Activated naive CD8-positive, alpha-beta T cell treated with anti-CD3 and anti-CD28 coated beads, Interleukin-2, amount 10 ng/mL, durations not matched to agents 7 days and 5 days (primary cell): ENCODE results near the gene TMEM175. TPM values are rescaled to one million over a fixed set of nuclear protein-coding genes. Genes with fewer than 3 reads are reported as not detected.

Experiments
- ATAC-seq: fragments of 150-1000 bp; cut with Tn5 transposase; one replicate; pipeline ENCODE4 v1.10.0; 2021; ENCODE audit warnings: low read depth, moderate library complexity
- POLR2A ChIA-PET: fragments of 350-600 bp; sonication (Branson Sonifier 250); formaldehyde crosslinking; loops from one replicate; lab custom pipeline; 2021; ENCODE audit warnings: antibody characterized with exemption; lab: Charles Lee
- DNase-seq: peaks from one replicate; pipeline ENCODE4 v3.0.0; 2021
- H3K27ac Mint-ChIP-seq: one replicate; pipeline ENCODE4 v1.8.0; 2022; ENCODE audit warnings: mild to moderate bottlenecking, mixed read lengths
- H3K27me3 Mint-ChIP-seq: one replicate; pipeline ENCODE4 v1.8.0; 2022; ENCODE audit warnings: mild to moderate bottlenecking, moderate library complexity, mixed read lengths
- H3K36me3 Mint-ChIP-seq: one replicate; pipeline ENCODE4 v1.8.0; 2021; ENCODE audit warnings: mild to moderate bottlenecking, mixed read lengths
- H3K4me1 Mint-ChIP-seq: one replicate; pipeline ENCODE4 v1.8.0; 2021; ENCODE audit warnings: mixed read lengths
- H3K4me3 Mint-ChIP-seq: one replicate; pipeline ENCODE4 v1.8.0; 2022; ENCODE audit warnings: mild to moderate bottlenecking, moderate library complexity, mixed read lengths
- H3K9me3 Mint-ChIP-seq: one replicate; pipeline ENCODE4 v1.8.0; 2021; ENCODE audit warnings: mixed read lengths
- total RNA-seq, 2 experiments: library from RNA; stranded (reverse); gene quantifications; one replicate each; pipeline ENCODE4 v1.2.3, GENCODE V29; 2021

TMEM175 gene, protein sequence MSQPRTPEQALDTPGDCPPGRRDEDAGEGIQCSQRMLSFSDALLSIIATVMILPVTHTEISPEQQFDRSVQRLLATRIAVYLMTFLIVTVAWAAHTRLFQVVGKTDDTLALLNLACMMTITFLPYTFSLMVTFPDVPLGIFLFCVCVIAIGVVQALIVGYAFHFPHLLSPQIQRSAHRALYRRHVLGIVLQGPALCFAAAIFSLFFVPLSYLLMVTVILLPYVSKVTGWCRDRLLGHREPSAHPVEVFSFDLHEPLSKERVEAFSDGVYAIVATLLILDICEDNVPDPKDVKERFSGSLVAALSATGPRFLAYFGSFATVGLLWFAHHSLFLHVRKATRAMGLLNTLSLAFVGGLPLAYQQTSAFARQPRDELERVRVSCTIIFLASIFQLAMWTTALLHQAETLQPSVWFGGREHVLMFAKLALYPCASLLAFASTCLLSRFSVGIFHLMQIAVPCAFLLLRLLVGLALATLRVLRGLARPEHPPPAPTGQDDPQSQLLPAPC
- 10 to 100 TPM; 38.2 to 39.8 TPM for total RNA-seq

DNA sequence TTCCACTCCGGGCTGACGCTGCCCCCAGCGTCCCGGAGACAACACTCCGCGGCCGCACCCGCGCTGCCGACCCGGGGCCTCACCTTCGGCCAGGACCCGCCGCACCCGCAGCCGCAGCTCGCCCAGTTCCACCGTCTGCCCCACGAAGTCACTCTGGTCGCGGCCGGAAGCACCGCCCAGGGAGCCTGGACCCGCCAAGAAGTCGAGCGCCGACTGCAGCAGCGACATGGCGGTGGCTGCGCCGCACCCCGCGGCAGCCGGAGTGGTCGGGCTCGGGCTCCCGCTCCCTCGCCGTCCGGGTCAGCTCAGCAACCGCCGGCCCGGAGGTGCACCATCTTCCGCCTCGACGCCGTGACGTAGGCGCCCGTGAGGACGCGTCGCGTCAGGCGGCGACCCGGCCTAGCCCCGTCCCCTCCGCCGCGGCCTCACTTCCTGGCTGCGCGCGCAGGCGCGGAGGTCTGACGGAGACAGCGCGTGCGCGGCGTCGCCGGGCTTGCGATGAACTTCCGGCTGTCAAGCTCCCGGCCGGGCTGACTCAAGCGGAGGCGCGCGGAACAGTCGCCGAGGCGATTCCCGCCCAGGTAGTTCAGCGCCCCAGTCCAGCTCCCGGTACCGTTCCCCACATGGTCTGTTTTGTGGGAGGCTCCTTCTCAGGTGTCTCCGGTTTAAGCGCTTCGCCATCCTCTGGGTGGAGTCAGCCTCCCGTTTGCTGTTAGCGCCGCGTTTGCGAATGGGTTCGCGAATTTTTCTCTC is at the start of gene TMEM175, which contains the start of gene GAK:
TSS of gene TMEM175 (plus strand) at position 501 of the 753 bp plus-strand sequence. CDS start 15,280 bp downstream, outside the sequence.
TSS of gene GAK (minus strand) at position 357 of the 753 bp plus-strand sequence. CDS start at position 228, 129 bp downstream.
- Mint-ChIP-seq H3K36me3 (no peaks in the 10 kb centered on the region), H3K9me3 (no peaks in the 10 kb centered on the region), H3K4me3 (peak within 1 kb of the TSS; percentile 93), H3K27me3 (no peaks in the 10 kb centered on the region), H3K4me1 (peaks cover 23% of the 10 kb centered on the region), H3K27ac (peak within 1 kb of the TSS; percentile 95)
- DNase-seq = peak; percentile 99
- ATAC-seq = peak; percentile 96
- POLR2A ChIA-PET = interaction anchor here (0.8 to 5.4 kb wide), 11 partner anchors 8 to 358 kb away, joined by 3 to 35 read pairs (median 3); partner anchors contain the start of genes DGKQ, FGFRL1, IDUA and MAEA

DNA sequence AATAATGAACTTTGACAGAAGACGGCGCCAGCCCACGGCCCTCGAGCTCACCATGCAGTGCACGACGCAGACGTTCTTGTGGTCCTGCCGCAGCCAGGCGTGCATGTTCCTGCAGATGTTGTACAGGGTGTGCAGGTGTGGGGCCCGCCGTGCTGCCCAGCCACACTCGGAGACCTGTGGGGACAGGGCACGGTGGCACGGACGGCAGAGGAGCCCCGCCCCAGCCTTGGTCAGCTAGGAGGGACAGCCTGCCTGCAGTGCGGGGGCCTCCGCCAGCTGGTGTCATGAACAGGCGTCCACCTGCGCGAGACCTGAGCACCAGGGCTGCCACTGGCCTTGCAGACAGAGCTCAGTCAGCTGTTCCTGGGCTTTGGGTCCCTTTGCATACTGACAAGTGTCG is 49.6 kb upstream of the TMEM175 start:
- peaks cover 3% of the 10 kb centered on the region for H3K9me3 Mint-ChIP-seq
- peaks cover 21% of the 10 kb centered on the region for H3K4me1 Mint-ChIP-seq
- H3K4me3 Mint-ChIP-seq = no peak overlapping the region
- peaks cover 15% of the 10 kb centered on the region for H3K36me3 Mint-ChIP-seq
- no peaks in the 10 kb centered on the region for H3K27me3 Mint-ChIP-seq
- POLR2A ChIA-PET = no interaction called here
- ATAC-seq (no peak), DNase-seq (no peak)
- H3K27ac Mint-ChIP-seq = no peak overlapping the region

DNA sequence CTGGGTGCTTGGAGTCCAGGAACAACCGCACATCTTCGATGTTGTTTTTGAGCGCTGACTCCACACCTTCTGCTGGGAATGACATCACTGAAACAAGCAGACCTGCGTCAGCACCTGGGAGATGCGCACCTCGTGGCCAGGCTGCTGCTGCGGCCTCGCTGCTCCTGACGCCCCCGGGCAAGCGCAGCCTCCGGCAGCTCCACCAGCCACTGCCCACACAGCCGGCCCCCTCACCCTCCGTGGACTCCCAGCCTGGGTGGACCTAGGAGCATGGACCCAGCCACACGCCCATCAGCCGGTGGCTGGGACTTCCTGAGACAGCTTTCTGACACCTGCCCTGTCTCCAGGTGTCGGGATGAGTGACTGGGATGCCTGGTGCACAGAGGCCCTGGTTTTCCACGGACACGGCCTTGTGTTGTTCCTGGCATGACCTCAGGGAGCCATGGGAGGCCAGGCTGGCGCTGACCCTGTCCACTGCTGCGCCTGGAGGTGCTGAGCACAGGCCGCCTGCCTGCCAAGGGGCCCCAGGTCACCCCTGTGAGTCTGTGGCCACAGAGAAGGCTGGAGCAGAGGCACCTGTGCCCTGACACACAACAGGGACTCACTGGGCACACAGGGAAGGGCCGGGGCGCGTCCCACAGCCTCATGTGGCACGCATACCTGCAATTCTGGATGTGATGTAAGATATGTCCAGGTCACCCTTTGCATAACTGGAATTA is 48.7 kb upstream of the TMEM175 start:
- Mint-ChIP-seq H3K9me3 (peaks cover 5% of the 10 kb centered on the region), H3K27me3 (no peaks in the 10 kb centered on the region), H3K27ac (no peak overlapping the region), H3K4me3 (no peak overlapping the region), H3K4me1 (peaks cover 19% of the 10 kb centered on the region), H3K36me3 (peaks cover 15% of the 10 kb centered on the region)
- no peak for DNase-seq
- no peak for ATAC-seq
- POLR2A ChIA-PET = no interaction called here

DNA sequence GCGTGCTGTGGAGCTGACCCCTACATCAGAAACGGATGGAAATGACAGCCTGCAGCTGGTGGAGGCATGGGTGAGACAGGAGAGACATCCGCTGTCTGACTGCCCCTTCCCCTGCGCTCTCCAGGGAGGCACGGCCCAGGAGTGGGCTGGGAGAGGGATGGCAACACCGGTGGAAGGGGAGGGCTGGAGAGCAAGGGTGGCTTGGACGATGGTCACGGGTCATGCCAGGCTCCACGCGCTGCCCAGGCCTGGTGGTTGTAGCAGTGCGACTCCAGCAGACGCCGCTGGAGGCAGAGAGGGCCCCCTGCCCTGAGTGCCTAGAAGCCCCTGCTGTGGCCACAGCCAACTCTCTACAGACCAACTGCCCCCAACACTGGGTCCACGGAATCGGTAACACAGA is 48.0 kb upstream of the TMEM175 start:
- Mint-ChIP-seq H3K4me3 (no peak overlapping the region), H3K27me3 (no peaks in the 10 kb centered on the region), H3K27ac (no peak overlapping the region), H3K36me3 (peaks cover 15% of the 10 kb centered on the region), H3K4me1 (peaks cover 13% of the 10 kb centered on the region), H3K9me3 (peaks cover 5% of the 10 kb centered on the region)
- ATAC-seq = no peak
- no peak for DNase-seq
- POLR2A ChIA-PET = no interaction called here

DNA sequence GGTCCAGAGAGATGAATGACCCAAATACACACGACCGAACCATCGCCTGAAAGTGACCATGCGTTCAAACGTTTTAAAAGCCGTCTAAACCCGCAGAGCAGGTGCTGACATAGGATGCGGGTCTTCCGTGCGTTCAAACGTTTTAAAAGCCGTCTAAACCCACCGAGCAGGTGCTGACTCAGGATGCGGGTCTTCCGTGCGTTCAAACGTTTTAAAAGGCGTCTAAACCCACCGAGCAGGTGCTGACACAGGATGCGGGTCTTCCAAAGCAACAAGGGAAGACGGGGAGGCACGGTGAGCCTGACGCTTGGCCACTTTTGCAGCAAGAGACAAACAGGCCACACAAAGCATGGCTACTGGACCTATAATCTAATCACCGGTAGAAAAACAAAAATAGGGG is 47.4 kb upstream of the TMEM175 start:
- H3K27ac Mint-ChIP-seq = no peak overlapping the region
- POLR2A ChIA-PET = no interaction called here

DNA sequence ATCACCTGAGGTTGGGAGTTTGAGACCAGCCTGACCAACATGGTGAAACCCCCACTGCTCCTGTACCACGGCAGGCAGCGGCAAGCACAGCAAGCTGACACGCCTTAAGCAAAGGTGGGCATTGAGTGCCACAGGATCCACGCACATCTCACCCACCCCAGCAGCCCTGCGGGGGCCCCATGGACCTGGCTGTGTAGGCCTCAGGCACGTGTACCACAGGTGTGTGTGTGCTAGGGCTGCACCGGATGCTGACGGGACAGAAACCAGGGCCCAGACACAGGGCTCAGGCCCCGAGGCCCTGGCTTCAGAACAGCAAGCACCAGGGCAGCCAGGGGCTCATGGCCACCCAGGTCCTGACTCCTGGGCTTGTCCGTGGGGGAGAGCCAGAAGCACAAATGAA is 46.9 kb upstream of the TMEM175 start:
- H3K36me3 Mint-ChIP-seq = peaks cover 16% of the 10 kb centered on the region
- ATAC-seq (no peak), DNase-seq (no peak)
- peaks cover 2% of the 10 kb centered on the region for H3K4me1 Mint-ChIP-seq
- H3K4me3 Mint-ChIP-seq = no peak overlapping the region
- H3K27me3 Mint-ChIP-seq = no peaks in the 10 kb centered on the region
- no peak overlapping the region for H3K27ac Mint-ChIP-seq
- POLR2A ChIA-PET = no interaction called here
- H3K9me3 Mint-ChIP-seq = peaks cover 5% of the 10 kb centered on the region

More for the DNA sequence above, 47.4 kb upstream of the TMEM175 start:
- DNase-seq = no peak
- Mint-ChIP-seq H3K36me3 (peaks cover 15% of the 10 kb centered on the region), H3K4me3 (no peak overlapping the region), H3K4me1 (peaks cover 7% of the 10 kb centered on the region), H3K27me3 (no peaks in the 10 kb centered on the region), H3K9me3 (peaks cover 5% of the 10 kb centered on the region)
- no peak for ATAC-seq

DNA sequence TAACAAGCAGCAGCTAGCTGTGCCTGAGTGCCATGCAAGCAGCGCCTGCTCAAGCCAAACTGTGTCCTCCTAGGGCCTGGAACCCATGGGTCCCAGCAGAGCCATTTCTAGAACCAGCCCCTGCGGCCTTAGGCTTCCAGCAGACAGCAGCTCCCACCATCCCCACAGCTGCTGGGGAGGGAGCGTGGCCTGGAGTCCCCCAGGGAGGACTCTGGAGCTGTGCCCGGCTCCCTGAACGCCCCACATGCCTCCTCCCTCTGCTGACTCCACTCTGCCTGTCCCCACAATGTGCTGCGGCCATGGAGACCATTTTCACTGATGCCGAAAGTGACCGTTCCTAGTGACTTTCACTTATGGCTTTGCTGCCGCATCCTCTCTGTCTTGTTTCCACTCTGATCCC is 46.0 kb upstream of the TMEM175 start:
- H3K27me3 Mint-ChIP-seq = no peaks in the 10 kb centered on the region
- no peak overlapping the region for H3K27ac Mint-ChIP-seq
- no peaks in the 10 kb centered on the region for H3K4me1 Mint-ChIP-seq
- H3K9me3 Mint-ChIP-seq = peaks cover 5% of the 10 kb centered on the region
- POLR2A ChIA-PET = no interaction called here
- H3K4me3 Mint-ChIP-seq = no peak overlapping the region
- peaks cover 20% of the 10 kb centered on the region for H3K36me3 Mint-ChIP-seq
- ATAC-seq (no peak), DNase-seq (no peak)

DNA sequence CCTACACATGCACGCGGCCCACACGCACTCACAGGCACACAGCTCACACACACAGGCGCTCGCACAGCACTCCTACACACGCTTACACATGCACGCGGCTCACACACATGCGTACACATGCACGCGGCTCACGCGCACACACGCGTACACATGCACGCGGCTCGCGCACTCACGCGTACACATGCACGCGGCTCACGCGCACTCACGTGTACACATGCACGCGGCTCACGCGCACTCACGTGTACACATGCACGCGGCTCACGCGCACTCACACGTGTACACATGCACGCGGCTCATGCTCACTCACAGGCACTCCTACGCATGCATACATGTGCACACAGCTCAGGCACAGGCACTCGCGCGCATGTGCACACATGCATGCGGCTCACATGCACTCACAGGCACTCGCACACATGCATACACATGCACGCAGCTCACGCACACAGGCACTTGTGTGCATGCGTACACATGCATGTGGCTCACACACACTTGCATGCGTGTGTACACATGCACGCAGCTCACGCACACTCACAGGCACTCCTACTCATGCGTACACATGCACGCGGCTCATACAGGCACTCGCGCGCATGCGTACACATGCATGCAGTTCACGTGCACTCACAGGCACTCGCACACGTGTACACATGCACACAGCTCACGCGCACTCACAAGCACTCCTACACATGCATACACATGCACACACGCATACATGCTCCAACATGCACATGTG is 45.1 kb upstream of the TMEM175 start:
- H3K9me3 Mint-ChIP-seq = peaks cover 5% of the 10 kb centered on the region
- POLR2A ChIA-PET = no interaction called here
- H3K27ac Mint-ChIP-seq = no peak overlapping the region
- peaks cover 20% of the 10 kb centered on the region for H3K36me3 Mint-ChIP-seq
- no peaks in the 10 kb centered on the region for H3K4me1 Mint-ChIP-seq
- ATAC-seq (no peak), DNase-seq (no peak)
- no peaks in the 10 kb centered on the region for H3K27me3 Mint-ChIP-seq
- peak overlapping the region; percentile 32 for H3K4me3 Mint-ChIP-seq

DNA sequence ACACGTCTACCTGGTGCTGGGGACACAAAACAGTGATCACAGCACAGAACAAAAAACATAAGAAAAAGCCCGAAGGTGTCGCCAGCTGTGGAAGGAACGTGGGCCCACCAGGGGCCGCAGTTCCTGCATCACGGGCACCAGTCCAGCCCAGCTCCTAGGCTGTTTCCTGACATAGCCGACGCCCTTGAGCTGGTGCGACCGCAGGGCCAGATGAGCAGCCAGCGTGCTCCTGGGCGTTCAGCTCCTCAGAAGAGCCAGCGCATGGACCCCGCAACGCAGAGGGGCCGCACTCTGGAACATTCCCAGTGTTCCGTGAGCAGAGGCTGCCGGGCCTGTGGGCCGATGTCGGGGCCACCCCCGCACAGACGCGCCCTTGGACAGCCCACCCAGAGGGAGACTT is 44.2 kb upstream of the TMEM175 start:
- Mint-ChIP-seq H3K4me1 (no peaks in the 10 kb centered on the region), H3K4me3 (no peak overlapping the region), H3K36me3 (peaks cover 20% of the 10 kb centered on the region), H3K9me3 (peaks cover 5% of the 10 kb centered on the region), H3K27me3 (no peaks in the 10 kb centered on the region), H3K27ac (no peak overlapping the region)
- no peak for DNase-seq
- POLR2A ChIA-PET = no interaction called here
- ATAC-seq = no peak

DNA sequence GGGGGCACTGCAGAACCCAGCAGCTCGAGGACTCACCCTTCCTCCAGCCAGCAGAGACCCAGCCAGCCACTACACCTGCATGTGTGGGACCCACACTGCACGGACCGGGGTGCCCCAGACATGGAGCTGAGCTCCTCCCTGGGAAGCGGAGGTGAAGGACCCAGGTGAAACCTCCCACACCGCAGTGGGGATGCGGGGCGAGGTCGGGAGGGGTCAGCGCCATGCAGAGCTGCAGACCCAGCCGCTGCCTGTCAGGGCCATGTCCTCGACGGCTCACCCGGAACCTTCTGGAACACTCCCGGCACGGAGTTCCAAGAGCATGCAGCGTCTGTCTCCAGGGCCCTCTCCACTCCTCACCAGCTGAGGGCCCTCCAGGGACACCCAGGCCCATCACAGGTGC is 42.7 kb upstream of the TMEM175 start:
- no peak overlapping the region for H3K4me3 Mint-ChIP-seq
- POLR2A ChIA-PET = interaction anchor here (0.7 to 0.9 kb wide), 2 partner anchors 98 to 106 kb away, joined by 3 to 4 read pairs; partner anchors contain the start of gene IDUA
- ATAC-seq (no peak), DNase-seq (no peak)
- no peaks in the 10 kb centered on the region for H3K27me3 Mint-ChIP-seq
- no peaks in the 10 kb centered on the region for H3K4me1 Mint-ChIP-seq
- no peak overlapping the region for H3K27ac Mint-ChIP-seq
- peaks cover 5% of the 10 kb centered on the region for H3K9me3 Mint-ChIP-seq
- H3K36me3 Mint-ChIP-seq = peaks cover 20% of the 10 kb centered on the region

DNA sequence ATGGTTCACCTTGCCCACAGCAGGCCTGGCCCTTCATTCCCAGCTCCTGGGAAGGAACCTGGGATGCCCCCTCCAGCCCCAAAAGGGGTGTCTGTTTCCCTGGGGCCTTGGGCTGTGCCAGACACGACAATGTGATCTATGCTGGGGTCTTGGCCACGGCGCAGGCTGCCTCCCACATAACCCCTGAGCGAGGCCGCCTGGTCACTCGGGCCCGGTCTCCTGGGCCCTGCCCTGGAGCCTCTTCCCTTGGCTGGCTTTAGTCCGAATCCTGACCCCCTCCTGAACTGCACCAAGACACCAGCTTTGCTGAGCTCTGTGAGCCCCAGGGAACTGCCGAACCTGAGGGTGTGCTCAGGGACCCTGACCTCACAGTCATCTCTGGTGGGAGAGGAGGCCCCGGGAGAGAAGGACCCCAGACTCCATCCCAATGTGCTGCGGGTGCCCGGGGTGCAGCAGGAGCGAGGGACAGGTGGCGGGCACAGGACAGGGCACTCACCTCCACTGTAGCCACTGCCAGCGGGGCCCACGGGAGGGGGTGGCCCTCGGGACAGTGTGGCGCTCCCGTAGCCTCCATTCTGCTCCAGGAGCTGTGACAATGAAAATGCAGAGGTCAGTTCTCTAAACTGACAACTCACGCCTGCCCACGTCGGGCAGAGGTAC is 42.1 kb upstream of the TMEM175 start:
- POLR2A ChIA-PET = interaction anchor here (0.7 to 0.9 kb wide), 2 partner anchors 97 to 106 kb away, joined by 3 to 4 read pairs; partner anchors contain the start of gene IDUA
- H3K36me3 Mint-ChIP-seq = peaks cover 20% of the 10 kb centered on the region
- H3K4me3 Mint-ChIP-seq = no peak overlapping the region
- peaks cover 5% of the 10 kb centered on the region for H3K9me3 Mint-ChIP-seq
- H3K4me1 Mint-ChIP-seq = no peaks in the 10 kb centered on the region
- ATAC-seq (no peak), DNase-seq (no peak)
- H3K27me3 Mint-ChIP-seq = no peaks in the 10 kb centered on the region
- no peak overlapping the region for H3K27ac Mint-ChIP-seq

DNA sequence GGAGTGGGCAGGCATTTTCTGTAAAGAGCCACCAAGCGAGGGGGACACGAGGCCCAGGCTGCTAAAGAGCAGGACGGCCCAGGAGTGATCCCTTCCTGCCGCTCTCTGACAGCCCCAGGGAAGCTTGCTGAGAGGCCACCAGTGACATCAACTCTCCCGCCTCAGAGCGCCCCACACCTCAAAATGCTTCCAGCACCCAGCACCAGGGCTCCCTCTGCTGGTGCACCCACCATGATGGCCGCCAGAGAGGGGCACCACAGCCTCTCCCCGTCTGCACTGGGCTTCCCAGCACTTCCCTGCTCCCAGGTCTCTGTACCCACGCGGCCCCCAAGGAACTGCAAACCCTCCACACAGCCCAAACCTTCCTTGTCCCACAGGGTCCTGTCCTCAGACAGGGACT is 40.5 kb upstream of the TMEM175 start:
- H3K27ac Mint-ChIP-seq = no peak overlapping the region
- peaks cover 16% of the 10 kb centered on the region for H3K36me3 Mint-ChIP-seq
- no peaks in the 10 kb centered on the region for H3K4me1 Mint-ChIP-seq
- ATAC-seq (peak; percentile 26), DNase-seq (no peak)
- no peaks in the 10 kb centered on the region for H3K27me3 Mint-ChIP-seq
- H3K9me3 Mint-ChIP-seq = peaks cover 5% of the 10 kb centered on the region
- no peak overlapping the region for H3K4me3 Mint-ChIP-seq
- POLR2A ChIA-PET = no interaction called here
